Natural killer cell (primary cell): Measurements from ENCODE around the gene NEUROD1. TPM values are rescaled to one million over a fixed set of nuclear protein-coding genes. Genes with fewer than 3 reads are reported as not detected.
A peak's percentile ranks its signal among the peaks of the same experiment; 100 is the strongest.

Source experiments
- ATAC-seq, 3 donors: fragments of 150-1000 bp in 2 of 3; fragments of 200-7000 bp in 1 of 3; cut with Tn5 transposase; 1 replicate in 1 of 3; 2 replicates in 2 of 3; pipeline ENCODE4 v1.10.0; 2021; ENCODE audit warnings: mild to moderate bottlenecking in 2 of 3, moderate library complexity in 2 of 3
- DNase-seq, 2 donors: peaks; one replicate each; pipeline versions ENCODE4 v3.0.0 to v3.0.0-alpha.2; 2013 to 2021; ENCODE audit warnings: mixed read lengths in 1 of 2
- H3K27ac ChIP-seq: one replicate; pipeline ENCODE4 v1.5.1; 2013; ENCODE audit warnings: mild to moderate bottlenecking, low read length
- H3K27me3 ChIP-seq: one replicate; pipeline ENCODE4 v1.6.1; 2013; ENCODE audit warnings: low read length; ENCODE audit not compliant: control insufficient read depth, insufficient read depth
- H3K36me3 ChIP-seq: one replicate; pipeline ENCODE4 v1.6.1; 2013; ENCODE audit warnings: low read length; ENCODE audit not compliant: control insufficient read depth, insufficient read depth
- H3K4me1 ChIP-seq: one replicate; pipeline ENCODE4 v1.6.1; 2013; ENCODE audit warnings: low read length; ENCODE audit not compliant: control insufficient read depth, insufficient read depth
- H3K4me3 ChIP-seq: one replicate; pipeline ENCODE4 v1.5.1; 2013; ENCODE audit warnings: low read length
- H3K9me3 ChIP-seq: one replicate; pipeline ENCODE4 v1.6.1; 2013; ENCODE audit warnings: low read length; ENCODE audit not compliant: control insufficient read depth, insufficient read depth
- H3K27ac Mint-ChIP-seq, 2 donors: one replicate each; pipeline ENCODE4 v1.8.0; 2022; ENCODE audit warnings: mild to moderate bottlenecking in 2 of 2, mixed read lengths in 2 of 2, moderate library complexity in 1 of 2
- H3K27me3 Mint-ChIP-seq, 2 donors: one replicate each; pipeline ENCODE4 v1.8.0; 2022; ENCODE audit warnings: low read depth in 2 of 2, mixed read lengths in 2 of 2
- H3K36me3 Mint-ChIP-seq: one replicate; pipeline ENCODE4 v1.8.0; 2022; ENCODE audit warnings: mixed read lengths
- H3K4me1 Mint-ChIP-seq, 2 donors: one replicate each; pipeline ENCODE4 v1.8.0; 2022; ENCODE audit warnings: mixed read lengths in 2 of 2
- H3K4me3 Mint-ChIP-seq: one replicate; pipeline ENCODE4 v1.8.0; 2022; ENCODE audit warnings: mild to moderate bottlenecking, moderate library complexity, mixed read lengths
- H3K9me3 Mint-ChIP-seq, 2 donors: one replicate each; pipeline ENCODE4 v1.8.0; 2022; ENCODE audit warnings: mixed read lengths in 2 of 2
- CTCF ChIP-seq: fragments of 200-600 bp; IDR thresholded peaks from one replicate; pipeline ENCODE4 v1.8.0; 2022; ENCODE audit warnings: antibody characterized with exemption
- WGBS: methylation state at CpG from one replicate; pipeline ENCODE4 v1.1.7; 2013; ENCODE audit warnings: missing lambda C conversion rate; ENCODE audit not compliant: insufficient coverage; 5-methylcytosine and 5-hydroxymethylcytosine counted together
- intact Hi-C: fragments of 100-400 bp; cut with micrococcal nuclease; formaldehyde crosslinking; loops from one replicate; pipeline ENCODE4 v1.14.2; 2022
- total RNA-seq, 4 donors: library from RNA; stranded (reverse); fragments of 120-200 nt in 1 of 4; gene quantifications; one replicate each; pipeline versions ENCODE4 v1.2.3 to v1.2.4, GENCODE V29; 2013 to 2022

Gene NEUROD1
- total RNA-seq, 3 donors from 2014 or later (not counting 1 experiment from before 2014, with no cell fraction given) = not detected

GRCh38 chr2:181678861-181679543 lies 1.3 kb downstream of the NEUROD1 start:
- peaks cover 12% of the 10 kb centered on the region for H3K36me3 Mint-ChIP-seq
- H3K27ac ChIP-seq = no peak overlapping the region
- H3K27me3 ChIP-seq = peaks cover 64% of the 10 kb centered on the region
- peaks cover 57 to 83% of the 10 kb centered on the region in 2 donors for H3K27me3 Mint-ChIP-seq
- peaks cover 9% of the 10 kb centered on the region for H3K9me3 ChIP-seq
- peaks cover 12 to 38% of the 10 kb centered on the region in 2 donors for H3K4me1 Mint-ChIP-seq
- WGBS = 24% methylated on average over 16 of the region's 18 CpGs
- no peak for ATAC-seq
- no peak overlapping the region for H3K27ac Mint-ChIP-seq
- H3K4me3 ChIP-seq = no peak overlapping the region
- peaks cover 29% of the 10 kb centered on the region for H3K4me1 ChIP-seq
- H3K36me3 ChIP-seq = no peaks in the 10 kb centered on the region
- DNase-seq = no peak
- no peak for TF ChIP-seq CTCF
- H3K4me3 Mint-ChIP-seq = no peak overlapping the region
- intact Hi-C loops = no loop called here
- peaks cover 4 to 7% of the 10 kb centered on the region in 2 donors for H3K9me3 Mint-ChIP-seq

GRCh38 chr2:181677912-181678586 lies 2.3 kb downstream of the NEUROD1 start:
- ATAC-seq = peak; percentile 81 to 83 (median 81)
- Mint-ChIP-seq H3K9me3 (peaks cover 4 to 7% of the 10 kb centered on the region in 2 donors), H3K36me3 (peaks cover 12% of the 10 kb centered on the region), H3K4me1 (peaks cover 12 to 33% of the 10 kb centered on the region in 2 donors), H3K27me3 (peaks cover 53 to 83% of the 10 kb centered on the region in 2 donors), H3K4me3 (peak overlapping the region; percentile 28), H3K27ac (peak overlapping the region in 1 of 2 donors; percentile 21)
- peaks cover 21% of the 10 kb centered on the region for H3K4me1 ChIP-seq
- intact Hi-C loops = no loop called here
- H3K27me3 ChIP-seq = peaks cover 57% of the 10 kb centered on the region
- no peak for TF ChIP-seq CTCF
- no peaks in the 10 kb centered on the region for H3K36me3 ChIP-seq
- 15% methylated on average over 41 of the region's 41 CpGs for WGBS
- H3K4me3 ChIP-seq = no peak overlapping the region
- H3K9me3 ChIP-seq = peaks cover 9% of the 10 kb centered on the region
- peak; percentile 36 to 74 for DNase-seq
- H3K27ac ChIP-seq = no peak overlapping the region

GRCh38 chr2:181675254-181675653 lies 5.1 kb downstream of the NEUROD1 start:
- H3K4me3 ChIP-seq = no peak overlapping the region
- H3K27me3 ChIP-seq = peaks cover 36% of the 10 kb centered on the region
- no peak for TF ChIP-seq CTCF
- ATAC-seq (no peak), DNase-seq (no peak)
- peaks cover 9% of the 10 kb centered on the region for H3K9me3 ChIP-seq
- H3K9me3 Mint-ChIP-seq = peaks cover 4 to 7% of the 10 kb centered on the region in 2 donors
- no peaks in the 10 kb centered on the region for H3K36me3 ChIP-seq
- no peaks in the 10 kb centered on the region for H3K4me1 ChIP-seq
- 42% methylated on average over 4 of the region's 4 CpGs for WGBS
- H3K4me3 Mint-ChIP-seq = no peak overlapping the region
- peaks cover 0 to 12% of the 10 kb centered on the region in 2 donors for H3K4me1 Mint-ChIP-seq
- H3K27ac Mint-ChIP-seq = no peak overlapping the region
- H3K36me3 Mint-ChIP-seq = peaks cover 12% of the 10 kb centered on the region
- H3K27ac ChIP-seq = no peak overlapping the region
- H3K27me3 Mint-ChIP-seq = peaks cover 40 to 78% of the 10 kb centered on the region in 2 donors
- intact Hi-C loops = no loop called here
